Measurements from ENCODE around the gene GPR37L1. TPM values are rescaled to one million over a fixed set of nuclear protein-coding genes. Genes with fewer than 3 reads are reported as not detected.

GPR37L1 gene
- total and polyA plus RNA-seq, 10 of the 15 experiments (the other 5 are each of a cell fraction or from before 2014, with no cell fraction given), result under 0.01 to 0.08 (median 0.02) TPM; not detected in 5

DNA sequence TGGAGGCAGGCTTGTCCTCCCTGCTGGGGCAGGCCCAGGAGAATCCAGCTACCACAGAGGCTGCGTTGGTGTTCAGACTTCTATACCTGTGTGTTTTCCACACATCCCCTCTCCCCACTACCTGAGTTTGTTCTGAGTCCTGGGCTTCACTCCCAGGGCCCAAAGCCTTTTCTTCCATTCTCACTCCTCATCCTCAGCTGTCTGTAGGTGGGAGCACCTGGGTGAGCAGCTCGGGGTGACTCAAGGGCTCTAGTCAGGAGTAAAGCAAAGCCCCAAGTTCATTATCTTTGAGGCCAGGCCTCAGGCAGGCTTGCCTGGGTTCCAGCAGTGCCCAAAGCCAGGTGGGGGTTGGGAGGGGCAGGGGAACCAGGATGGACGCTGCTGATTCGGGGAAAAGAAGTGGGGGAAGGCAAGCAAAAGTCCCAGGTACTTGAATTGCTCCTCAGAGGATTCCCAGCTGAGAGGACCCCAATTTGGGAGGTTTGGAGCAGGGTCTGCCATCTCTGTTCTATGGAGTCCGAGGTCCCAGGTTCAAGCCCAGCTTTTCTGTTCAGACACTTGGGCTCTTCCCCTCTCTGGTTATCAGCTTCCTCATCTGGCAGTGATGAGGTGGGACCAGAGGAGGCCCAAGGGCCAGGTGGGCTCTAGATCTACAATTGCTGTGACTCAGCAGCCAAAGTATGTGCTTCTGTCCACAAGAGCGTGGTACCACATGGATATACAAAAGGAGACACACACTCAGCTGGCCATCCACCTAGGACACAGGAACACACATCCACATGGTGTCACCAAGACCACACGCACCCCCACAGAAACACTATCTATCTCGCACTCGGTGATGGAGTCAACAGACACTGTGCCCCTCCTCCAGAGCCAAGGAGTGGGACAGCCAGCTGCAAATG is 43.5 kb downstream of the GPR37L1 start:
- CTCF ChIA-PET, result interaction anchor here (1.0 to 9.2 kb wide), 8 partner anchors 8 to 150 kb away, joined by 3 to 171 read pairs (median 9); partner anchors contain the start of gene LGR6
- H3K27me3 ChIP-seq (replicated peaks in 1 of 2; ENCODE audit: control insufficient read depth in 2 of 2, insufficient read depth in 2 of 2, low read length in 1 of 2), result no peaks in the 10 kb centered on the region
- no peaks in the 10 kb centered on the region for H3K9me3 ChIP-seq (replicated peaks; ENCODE audit: control insufficient read depth, insufficient read depth, low read length)
- TF ChIP-seq NR2C1 (IDR thresholded peaks at IDR 0.05) (no peak), BACH1 (IDR thresholded peaks at IDR 0.05; ENCODE audit: borderline replicate concordance) (no peak), BRCA1 (IDR thresholded peaks at IDR 0.05; ENCODE audit: low read depth, low read length) (no peak), MEF2A (IDR thresholded peaks at IDR 0.05; ENCODE audit: insufficient read depth, low read depth, low read length) (no peak), ZNF24 (IDR thresholded peaks at IDR 0.05) (no peak), SREBF2 (IDR thresholded peaks at IDR 0.05; ENCODE audit: low read length) (no peak), RB1 (IDR thresholded peaks at IDR 0.05; ENCODE audit: borderline replicate concordance) (no peak), ZZZ3 (IDR thresholded peaks at IDR 0.05; ENCODE audit: control insufficient read depth, insufficient read length, low read depth) (no peak), ZNF274 (IDR thresholded peaks at IDR 0.05; ENCODE audit: insufficient read depth, insufficient read length) (no peak), POU2F2 (IDR thresholded peaks at IDR 0.05; ENCODE audit: borderline replicate concordance, low read depth, low read length) (no peak), MYB (IDR thresholded peaks at IDR 0.05; ENCODE audit: borderline replicate concordance, low read depth, low read length) (no peak), CHD2 (IDR thresholded peaks at IDR 0.05; ENCODE audit: borderline replicate concordance, low read depth, low read length) (no peak), KLF5 (IDR thresholded peaks at IDR 0.05; ENCODE audit: partially characterized antibody) (no peak)
- TF ChIP-seq, protein P1, sequence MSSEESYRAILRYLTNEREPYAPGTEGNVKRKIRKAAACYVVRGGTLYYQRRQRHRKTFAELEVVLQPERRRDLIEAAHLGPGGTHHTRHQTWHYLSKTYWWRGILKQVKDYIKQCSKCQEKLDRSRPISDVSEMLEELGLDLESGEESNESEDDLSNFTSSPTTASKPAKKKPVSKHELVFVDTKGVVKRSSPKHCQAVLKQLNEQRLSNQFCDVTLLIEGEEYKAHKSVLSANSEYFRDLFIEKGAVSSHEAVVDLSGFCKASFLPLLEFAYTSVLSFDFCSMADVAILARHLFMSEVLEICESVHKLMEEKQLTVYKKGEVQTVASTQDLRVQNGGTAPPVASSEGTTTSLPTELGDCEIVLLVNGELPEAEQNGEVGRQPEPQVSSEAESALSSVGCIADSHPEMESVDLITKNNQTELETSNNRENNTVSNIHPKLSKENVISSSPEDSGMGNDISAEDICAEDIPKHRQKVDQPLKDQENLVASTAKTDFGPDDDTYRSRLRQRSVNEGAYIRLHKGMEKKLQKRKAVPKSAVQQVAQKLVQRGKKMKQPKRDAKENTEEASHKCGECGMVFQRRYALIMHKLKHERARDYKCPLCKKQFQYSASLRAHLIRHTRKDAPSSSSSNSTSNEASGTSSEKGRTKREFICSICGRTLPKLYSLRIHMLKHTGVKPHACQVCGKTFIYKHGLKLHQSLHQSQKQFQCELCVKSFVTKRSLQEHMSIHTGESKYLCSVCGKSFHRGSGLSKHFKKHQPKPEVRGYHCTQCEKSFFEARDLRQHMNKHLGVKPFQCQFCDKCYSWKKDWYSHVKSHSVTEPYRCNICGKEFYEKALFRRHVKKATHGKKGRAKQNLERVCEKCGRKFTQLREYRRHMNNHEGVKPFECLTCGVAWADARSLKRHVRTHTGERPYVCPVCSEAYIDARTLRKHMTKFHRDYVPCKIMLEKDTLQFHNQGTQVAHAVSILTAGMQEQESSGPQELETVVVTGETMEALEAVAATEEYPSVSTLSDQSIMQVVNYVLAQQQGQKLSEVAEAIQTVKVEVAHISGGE (CRISPR knock-in tag; IDR thresholded peaks at IDR 0.05), result no peak
- TF ChIP-seq, protein P2, sequence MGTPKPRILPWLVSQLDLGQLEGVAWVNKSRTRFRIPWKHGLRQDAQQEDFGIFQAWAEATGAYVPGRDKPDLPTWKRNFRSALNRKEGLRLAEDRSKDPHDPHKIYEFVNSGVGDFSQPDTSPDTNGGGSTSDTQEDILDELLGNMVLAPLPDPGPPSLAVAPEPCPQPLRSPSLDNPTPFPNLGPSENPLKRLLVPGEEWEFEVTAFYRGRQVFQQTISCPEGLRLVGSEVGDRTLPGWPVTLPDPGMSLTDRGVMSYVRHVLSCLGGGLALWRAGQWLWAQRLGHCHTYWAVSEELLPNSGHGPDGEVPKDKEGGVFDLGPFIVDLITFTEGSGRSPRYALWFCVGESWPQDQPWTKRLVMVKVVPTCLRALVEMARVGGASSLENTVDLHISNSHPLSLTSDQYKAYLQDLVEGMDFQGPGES (IDR thresholded peaks at IDR 0.05), result no peak
- TF ChIP-seq, protein P3, sequence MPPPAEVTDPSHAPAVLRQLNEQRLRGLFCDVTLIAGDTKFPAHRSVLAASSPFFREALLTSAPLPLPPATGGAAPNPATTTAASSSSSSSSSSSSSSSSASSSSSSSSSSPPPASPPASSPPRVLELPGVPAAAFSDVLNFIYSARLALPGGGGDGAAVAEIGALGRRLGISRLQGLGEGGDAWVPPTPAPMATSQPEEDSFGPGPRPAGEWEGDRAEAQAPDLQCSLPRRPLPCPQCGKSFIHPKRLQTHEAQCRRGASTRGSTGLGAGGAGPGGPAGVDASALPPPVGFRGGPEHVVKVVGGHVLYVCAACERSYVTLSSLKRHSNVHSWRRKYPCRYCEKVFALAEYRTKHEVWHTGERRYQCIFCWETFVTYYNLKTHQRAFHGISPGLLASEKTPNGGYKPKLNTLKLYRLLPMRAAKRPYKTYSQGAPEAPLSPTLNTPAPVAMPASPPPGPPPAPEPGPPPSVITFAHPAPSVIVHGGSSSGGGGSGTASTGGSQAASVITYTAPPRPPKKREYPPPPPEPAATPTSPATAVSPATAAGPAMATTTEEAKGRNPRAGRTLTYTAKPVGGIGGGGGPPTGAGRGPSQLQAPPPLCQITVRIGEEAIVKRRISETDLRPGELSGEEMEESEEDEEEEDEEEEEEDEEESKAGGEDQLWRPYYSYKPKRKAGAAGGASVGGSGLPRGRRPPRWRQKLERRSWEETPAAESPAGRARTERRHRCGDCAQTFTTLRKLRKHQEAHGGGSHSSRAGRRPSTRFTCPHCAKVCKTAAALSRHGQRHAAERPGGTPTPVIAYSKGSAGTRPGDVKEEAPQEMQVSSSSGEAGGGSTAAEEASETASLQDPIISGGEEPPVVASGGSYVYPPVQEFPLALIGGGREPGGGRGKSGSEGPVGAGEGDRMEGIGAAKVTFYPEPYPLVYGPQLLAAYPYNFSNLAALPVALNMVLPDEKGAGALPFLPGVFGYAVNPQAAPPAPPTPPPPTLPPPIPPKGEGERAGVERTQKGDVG (CRISPR knock-in tag; IDR thresholded peaks at IDR 0.05), result no peak
- H3K79me2 ChIP-seq (ENCODE audit: control insufficient read depth, insufficient read depth, low read length), result peaks cover 3% of the 10 kb centered on the region
- H2AFZ ChIP-seq (ENCODE audit: control insufficient read depth, low read depth, low read length), result no peak overlapping the region
- peaks cover 48% of the 10 kb centered on the region for H3K4me1 ChIP-seq (ENCODE audit: control insufficient read depth, insufficient read depth, low read length)
- no peaks in the 10 kb centered on the region for H4K20me1 ChIP-seq (ENCODE audit: control insufficient read depth, insufficient read depth)
- FAIRE-seq (no peak), ATAC-seq (no peak), DNase-seq (ENCODE audit: low read depth, low spot score) (no peak)
- intact Hi-C loops (cut with micrococcal nuclease; ENCODE audit: unreplicated experiment) (no loop called here), in situ Hi-C loops (cut with MboI) (no loop called here)
- no peak overlapping the region for H3K27ac ChIP-seq (ENCODE audit: control insufficient read depth, insufficient read depth)
- H3K36me3 ChIP-seq (ENCODE audit: control insufficient read depth in 2 of 2, insufficient read depth in 2 of 2, low read length in 1 of 2), result no peaks in the 10 kb centered on the region
- BruUV-seq (replicated peaks), result no TSS peak
- RAD21 ChIA-PET (ENCODE audit: unreplicated experiment), result interaction anchor here (0.7 to 2.4 kb wide), 6 partner anchors 9 to 164 kb away, joined by 3 to 12 read pairs (median 4); no protein-coding TSS in a partner anchor
- H3K4me2 ChIP-seq (ENCODE audit: control insufficient read depth, insufficient read depth), result peak overlapping the region; percentile 71; the same call in 1 of the 2 replicates
- SMC1A ChIA-PET (ENCODE audit: uncharacterized antibody, unreplicated experiment), result interaction anchor here (0.6 to 2.4 kb wide), 9 partner anchors 11 to 158 kb away, joined by 3 to 21 read pairs (median 3); partner anchors contain the start of gene ELF3
- WGBS (ENCODE audit: insufficient coverage, insufficient replicate concordance, low lambda C conversion rate, missing lambda C conversion rate), result 76% methylated on average over 9 of the region's 9 CpGs
- POLR2A ChIA-PET, result interaction anchor here (0.6 to 1.3 kb wide), 3 partner anchors 12 to 176 kb away, joined by 3 to 5 read pairs (median 3); partner anchors contain the start of gene UBE2T
- H3K4me3 ChIP-seq, result no peak overlapping the region
- H3K9ac ChIP-seq (ENCODE audit: control insufficient read depth, insufficient read depth, low read length), result no peak overlapping the region
